ENCODE results near the gene NDUFV2. TPM values are rescaled to one million over a fixed set of nuclear protein-coding genes. Genes with fewer than 3 reads are reported as not detected.
"Not testable (repeated sequence)": the region's sequence is repeated elsewhere in the genome, so short reads cannot be mapped to it uniquely, and the experiment has no call there.

The NDUFV2 gene
- total RNA-seq, 1 experiment from 2014 or later = 211 TPM

DNA sequence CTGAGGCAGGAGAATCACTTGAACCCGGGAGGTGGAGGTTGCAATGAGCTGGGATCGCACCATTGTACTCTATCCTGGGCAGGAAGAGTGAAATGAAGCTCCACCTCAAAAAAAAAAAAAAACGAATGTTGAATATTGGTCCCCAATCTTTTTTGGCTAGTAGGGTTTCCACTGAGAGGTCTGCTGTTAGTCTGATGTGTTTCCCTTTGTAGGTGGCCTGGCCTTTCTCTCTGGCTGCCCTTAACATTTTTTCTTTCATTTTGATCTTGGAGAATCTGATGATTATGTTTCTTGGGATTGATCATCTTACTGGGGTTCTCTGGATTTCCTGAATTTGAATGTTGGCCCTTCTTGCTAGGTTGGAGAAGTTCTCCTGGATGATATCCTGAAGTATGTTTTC is 69.4 kb downstream of the NDUFV2 start:
- H3K27me3 Mint-ChIP-seq (ENCODE audit: insufficient read depth, unreplicated experiment); H3K9me3 ChIP-seq; H3K27me3 ChIP-seq (replicated peaks; ENCODE audit: control insufficient read depth, insufficient read depth, low read length); H3K36me3 ChIP-seq (ENCODE audit: control insufficient read depth, insufficient read depth, low read length); H3K4me3 ChIP-seq (ENCODE audit: low read depth, low read length); H3K4me1 ChIP-seq; intact Hi-C loops (cut with micrococcal nuclease; ENCODE audit: unreplicated experiment); H3K4me3 Mint-ChIP-seq (ENCODE audit: unreplicated experiment); H3K9me3 Mint-ChIP-seq (ENCODE audit: unreplicated experiment); POLR2A ChIA-PET; H3K27ac Mint-ChIP-seq (ENCODE audit: unreplicated experiment); H3K4me1 Mint-ChIP-seq (ENCODE audit: low read depth, unreplicated experiment); H3K36me3 Mint-ChIP-seq (ENCODE audit: insufficient read depth, unreplicated experiment); BruUV-seq (replicated peaks); DNase-seq; CTCF ChIA-PET: not testable (repeated sequence)

DNA sequence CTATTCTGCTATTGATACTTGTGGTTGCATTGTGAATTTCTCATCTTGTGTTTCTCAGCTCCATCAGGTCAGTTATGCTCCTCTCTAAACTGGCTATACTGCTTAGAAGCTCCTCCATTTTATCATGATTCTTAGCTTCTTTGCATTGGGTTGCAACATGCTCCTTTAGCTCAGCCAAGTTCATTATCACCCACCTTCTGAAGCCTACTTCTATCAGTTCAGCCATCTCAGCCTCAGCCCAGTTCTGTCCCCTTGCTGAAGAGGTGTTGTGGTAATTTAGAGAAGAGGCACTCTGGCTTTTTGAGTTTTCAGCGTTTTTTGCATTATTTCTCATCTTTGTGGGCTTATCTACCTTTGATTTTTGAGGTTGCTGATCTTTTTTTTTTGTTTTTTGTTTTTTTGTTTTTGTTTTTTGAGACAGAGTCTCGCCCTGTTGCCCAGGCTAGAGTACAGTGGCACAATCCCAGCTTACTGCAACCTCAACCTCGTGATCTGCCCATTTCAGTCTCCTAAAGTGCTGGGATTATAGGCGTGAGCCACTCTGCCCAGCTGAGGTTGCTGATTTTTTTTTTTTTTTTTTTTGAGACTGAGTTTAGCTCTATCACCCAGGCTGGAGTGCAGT is 70.1 kb downstream of the NDUFV2 start:
- Mint-ChIP-seq H3K4me3 (ENCODE audit: unreplicated experiment) (no peak overlapping the region), H3K36me3 (ENCODE audit: insufficient read depth, unreplicated experiment) (no peaks in the 10 kb centered on the region), H3K27ac (ENCODE audit: unreplicated experiment) (no peak overlapping the region), H3K4me1 (ENCODE audit: low read depth, unreplicated experiment) (no peaks in the 10 kb centered on the region), H3K9me3 (ENCODE audit: unreplicated experiment) (peaks cover 9% of the 10 kb centered on the region), H3K27me3 (ENCODE audit: insufficient read depth, unreplicated experiment) (no peaks in the 10 kb centered on the region)
- TF ChIP-seq, protein P1, sequence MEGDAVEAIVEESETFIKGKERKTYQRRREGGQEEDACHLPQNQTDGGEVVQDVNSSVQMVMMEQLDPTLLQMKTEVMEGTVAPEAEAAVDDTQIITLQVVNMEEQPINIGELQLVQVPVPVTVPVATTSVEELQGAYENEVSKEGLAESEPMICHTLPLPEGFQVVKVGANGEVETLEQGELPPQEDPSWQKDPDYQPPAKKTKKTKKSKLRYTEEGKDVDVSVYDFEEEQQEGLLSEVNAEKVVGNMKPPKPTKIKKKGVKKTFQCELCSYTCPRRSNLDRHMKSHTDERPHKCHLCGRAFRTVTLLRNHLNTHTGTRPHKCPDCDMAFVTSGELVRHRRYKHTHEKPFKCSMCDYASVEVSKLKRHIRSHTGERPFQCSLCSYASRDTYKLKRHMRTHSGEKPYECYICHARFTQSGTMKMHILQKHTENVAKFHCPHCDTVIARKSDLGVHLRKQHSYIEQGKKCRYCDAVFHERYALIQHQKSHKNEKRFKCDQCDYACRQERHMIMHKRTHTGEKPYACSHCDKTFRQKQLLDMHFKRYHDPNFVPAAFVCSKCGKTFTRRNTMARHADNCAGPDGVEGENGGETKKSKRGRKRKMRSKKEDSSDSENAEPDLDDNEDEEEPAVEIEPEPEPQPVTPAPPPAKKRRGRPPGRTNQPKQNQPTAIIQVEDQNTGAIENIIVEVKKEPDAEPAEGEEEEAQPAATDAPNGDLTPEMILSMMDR (IDR thresholded peaks at IDR 0.05; ENCODE audit: insufficient read depth in 1 of 2, low read depth in 1 of 2, low read length in 1 of 2, severe bottlenecking in 1 of 2, unreplicated experiment in 1 of 2) = no peak
- ChIA-PET POLR2A (no interaction called here), CTCF (interaction anchor here (0.7 kb wide), 1 partner anchor 16 kb away, joined by 5 read pairs; no protein-coding TSS in a partner anchor)
- BruUV-seq (replicated peaks) = no TSS peak
- no peaks in the 10 kb centered on the region for H3K9me3 ChIP-seq
- intact Hi-C loops (cut with micrococcal nuclease; ENCODE audit: unreplicated experiment) = no loop called here
- no peaks in the 10 kb centered on the region for H3K4me1 ChIP-seq
- H3K27me3 ChIP-seq (replicated peaks; ENCODE audit: control insufficient read depth, insufficient read depth, low read length) = no peaks in the 10 kb centered on the region
- no peak for DNase-seq
- H3K4me3 ChIP-seq (ENCODE audit: low read depth, low read length) = no peak overlapping the region
- H3K36me3 ChIP-seq (ENCODE audit: control insufficient read depth, insufficient read depth, low read length) = no peaks in the 10 kb centered on the region

DNA sequence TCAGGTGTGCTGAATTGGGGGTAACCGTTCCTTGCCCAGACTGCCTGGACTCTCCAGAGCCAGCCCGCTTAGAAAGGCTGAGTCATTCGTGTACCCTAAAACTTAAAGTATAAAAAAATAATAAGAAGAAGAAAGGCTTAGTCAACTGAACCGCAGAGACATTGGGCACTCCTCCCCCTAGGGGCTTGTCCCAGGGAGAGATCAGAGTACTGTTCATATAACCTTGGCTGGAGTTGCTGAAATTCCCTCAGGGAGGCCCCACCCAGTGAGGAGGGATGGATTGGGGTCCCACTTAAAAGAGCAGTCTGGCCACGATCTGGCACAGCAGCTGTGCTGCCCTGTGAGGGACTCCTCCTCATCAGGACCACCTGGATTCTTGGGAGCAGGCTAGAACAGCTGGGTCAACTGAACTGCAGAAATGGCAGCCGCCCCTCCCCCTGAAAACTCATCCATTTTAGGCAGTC is 71.3 kb downstream of the NDUFV2 start:
- Histone ChIP-seq H3K4me1 (no peaks in the 10 kb centered on the region), H3K36me3 (ENCODE audit: control insufficient read depth, insufficient read depth, low read length) (no peaks in the 10 kb centered on the region), H3K9me3 (no peaks in the 10 kb centered on the region), H3K27me3 (replicated peaks; ENCODE audit: control insufficient read depth, insufficient read depth, low read length) (no peaks in the 10 kb centered on the region), H3K4me3 (ENCODE audit: low read depth, low read length) (no peak overlapping the region)
- ChIA-PET POLR2A (no interaction called here), CTCF (interaction anchor here (0.6 kb wide), 1 partner anchor 103 kb away, joined by 3 read pairs; no protein-coding TSS in a partner anchor)
- no peaks in the 10 kb centered on the region for H3K27me3 Mint-ChIP-seq (ENCODE audit: insufficient read depth, unreplicated experiment)
- TF ChIP-seq, protein P1 (IDR thresholded peaks at IDR 0.05; ENCODE audit: insufficient read depth in 1 of 2, low read depth in 1 of 2, low read length in 1 of 2, severe bottlenecking in 1 of 2, unreplicated experiment in 1 of 2) = no peak
- no peaks in the 10 kb centered on the region for H3K36me3 Mint-ChIP-seq (ENCODE audit: insufficient read depth, unreplicated experiment)
- H3K4me1 Mint-ChIP-seq (ENCODE audit: low read depth, unreplicated experiment) = no peaks in the 10 kb centered on the region
- DNase-seq = no peak
- no peak overlapping the region for H3K4me3 Mint-ChIP-seq (ENCODE audit: unreplicated experiment)
- BruUV-seq (replicated peaks) = no TSS peak
- H3K27ac Mint-ChIP-seq (ENCODE audit: unreplicated experiment) = no peak overlapping the region
- intact Hi-C loops (cut with micrococcal nuclease; ENCODE audit: unreplicated experiment) = no loop called here
- H3K9me3 Mint-ChIP-seq (ENCODE audit: unreplicated experiment) = peaks cover 4% of the 10 kb centered on the region
